ENCODE data around the gene FSTL1.
A peak's percentile ranks its signal among the peaks of the same experiment; 100 is the strongest.

The FSTL1 gene

DNA sequence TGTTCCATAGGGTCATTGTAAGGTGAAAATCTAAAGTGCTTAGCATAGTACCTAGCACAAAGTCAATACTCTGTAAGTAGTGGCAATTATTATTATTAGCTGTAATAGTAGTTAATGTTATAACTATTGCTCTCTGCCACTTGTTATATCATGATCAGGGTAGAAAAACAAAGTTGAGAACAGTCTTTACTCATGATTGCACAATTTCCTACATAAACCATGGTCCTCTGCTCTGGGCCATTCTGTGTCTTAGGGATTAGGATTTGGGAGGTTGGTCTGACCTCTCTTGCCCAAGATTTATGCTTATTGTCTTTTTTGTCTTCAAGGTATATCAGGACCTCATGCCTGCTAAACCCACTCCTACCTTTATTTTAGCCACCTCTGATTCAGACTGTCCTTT, 97.3 kb downstream of the FSTL1 start:
- no peak for DNase-seq (ENCODE audit: low spot score)

DNA sequence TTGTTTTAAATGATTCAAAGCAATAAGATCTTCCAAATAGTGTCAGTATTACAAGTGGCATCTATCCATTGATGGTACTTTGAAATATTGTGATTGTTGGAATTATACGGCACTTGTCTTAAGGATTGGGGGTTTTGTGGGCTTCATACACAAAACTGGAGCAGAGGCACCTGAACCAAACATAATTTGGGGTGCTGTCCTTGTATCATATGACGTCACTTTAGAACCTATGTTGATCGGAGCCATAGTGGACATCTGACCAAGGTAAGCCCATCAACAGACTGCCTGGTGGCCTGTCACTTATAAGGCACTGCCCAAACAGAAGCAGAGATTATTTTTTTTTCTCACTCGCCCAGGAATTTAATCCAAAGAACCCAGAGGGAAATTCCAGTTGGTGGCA, 98.8 kb downstream of the FSTL1 start:
- DNase-seq (ENCODE audit: low spot score), result no peak

DNA sequence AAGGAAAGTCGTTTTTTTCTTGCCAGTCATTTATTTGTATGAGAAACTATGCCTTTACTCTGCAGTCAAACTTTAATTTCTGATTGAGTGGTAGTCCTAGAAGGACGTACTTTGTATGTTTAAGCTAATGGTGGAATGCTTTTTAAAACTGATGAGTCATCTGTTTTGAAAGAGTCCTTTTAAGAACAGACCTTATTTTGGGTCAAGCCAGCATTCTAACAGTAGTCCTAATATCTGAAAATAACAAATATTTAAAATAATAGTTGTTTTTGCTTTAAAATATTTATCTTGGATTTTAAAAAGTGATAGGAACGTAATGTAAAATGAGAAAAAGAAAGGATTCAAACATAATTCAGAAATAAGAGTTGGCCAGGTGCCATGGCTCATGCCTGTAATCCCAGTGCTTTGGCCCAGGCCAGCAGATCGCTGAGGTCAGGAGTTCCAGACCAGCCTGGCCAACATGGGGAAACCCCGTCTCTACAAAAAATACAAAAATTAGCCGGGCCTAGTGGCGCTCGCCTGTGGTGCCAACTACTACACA, 100.3 kb downstream of the FSTL1 start:
- peak; percentile 14 for DNase-seq (ENCODE audit: low spot score)

DNA sequence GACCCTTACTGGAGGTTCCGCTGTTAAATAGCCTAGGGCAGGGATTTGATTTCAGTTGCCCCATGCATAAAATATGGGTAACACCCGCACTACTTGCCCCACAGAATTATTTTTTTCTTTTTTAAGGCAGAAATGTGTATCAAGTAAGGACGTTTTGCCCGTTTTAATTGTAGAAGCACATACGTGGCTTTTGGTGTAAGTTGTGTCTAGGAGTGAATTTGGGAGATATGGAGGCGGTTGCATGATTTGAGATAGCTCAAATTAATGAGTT, 101.0 kb downstream of the FSTL1 start:
- no peak for DNase-seq (ENCODE audit: low spot score)

GRCh38 chr3:120348991-120349854, 101.6 kb downstream of the FSTL1 start, which contains the start of gene LRRC58:
LRRC58 (minus strand) TSS chr3:120349354; CDS start chr3:120349243, 111 bp downstream.
- DNase-seq (ENCODE audit: low spot score), result peak; percentile 90

- DNase-seq (ENCODE audit: low spot score), result no peak
These were observed 102.5 kb downstream of the FSTL1 start for GRCh38 chr3:120348065-120348990.

DNA sequence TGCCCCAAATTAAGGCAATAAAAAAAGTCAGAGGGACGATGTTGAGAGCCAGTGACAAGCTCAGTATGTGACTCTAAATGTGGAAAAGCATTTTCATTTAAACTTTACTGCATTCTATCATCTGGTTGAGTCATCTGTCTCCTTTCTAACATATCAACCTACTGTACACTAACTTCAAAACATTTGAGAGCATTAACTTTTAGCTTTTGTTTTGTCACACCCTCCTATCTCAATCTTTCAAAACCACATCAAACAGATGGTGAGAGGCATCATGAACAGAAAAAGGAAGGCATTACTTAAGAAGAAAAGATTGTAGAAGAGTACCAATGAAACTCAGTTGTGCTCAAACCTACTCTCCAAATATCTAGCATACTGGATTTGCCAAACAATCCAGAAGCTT, 106.4 kb downstream of the FSTL1 start:
- no peak for DNase-seq (ENCODE audit: low spot score)

Data from putamen (tissue), 1 donor.